ENCODE data around the gene ZW10. TPM values are rescaled to one million over a fixed set of nuclear protein-coding genes. Genes with fewer than 3 reads are reported as not detected.

ZW10 gene
- total RNA-seq, 2 donors from 2014 or later: 24.1 to 26.4 TPM

- TF ChIP-seq, protein P1, sequence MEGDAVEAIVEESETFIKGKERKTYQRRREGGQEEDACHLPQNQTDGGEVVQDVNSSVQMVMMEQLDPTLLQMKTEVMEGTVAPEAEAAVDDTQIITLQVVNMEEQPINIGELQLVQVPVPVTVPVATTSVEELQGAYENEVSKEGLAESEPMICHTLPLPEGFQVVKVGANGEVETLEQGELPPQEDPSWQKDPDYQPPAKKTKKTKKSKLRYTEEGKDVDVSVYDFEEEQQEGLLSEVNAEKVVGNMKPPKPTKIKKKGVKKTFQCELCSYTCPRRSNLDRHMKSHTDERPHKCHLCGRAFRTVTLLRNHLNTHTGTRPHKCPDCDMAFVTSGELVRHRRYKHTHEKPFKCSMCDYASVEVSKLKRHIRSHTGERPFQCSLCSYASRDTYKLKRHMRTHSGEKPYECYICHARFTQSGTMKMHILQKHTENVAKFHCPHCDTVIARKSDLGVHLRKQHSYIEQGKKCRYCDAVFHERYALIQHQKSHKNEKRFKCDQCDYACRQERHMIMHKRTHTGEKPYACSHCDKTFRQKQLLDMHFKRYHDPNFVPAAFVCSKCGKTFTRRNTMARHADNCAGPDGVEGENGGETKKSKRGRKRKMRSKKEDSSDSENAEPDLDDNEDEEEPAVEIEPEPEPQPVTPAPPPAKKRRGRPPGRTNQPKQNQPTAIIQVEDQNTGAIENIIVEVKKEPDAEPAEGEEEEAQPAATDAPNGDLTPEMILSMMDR (conservative IDR thresholded peaks at IDR 0.05): no peak
- Mint-ChIP-seq H3K4me1 (peaks cover 8% of the 10 kb centered on the region), H3K27me3 (ENCODE audit: insufficient read depth) (no peaks in the 10 kb centered on the region), H3K4me3 (no peak overlapping the region), H3K36me3 (ENCODE audit: low read depth) (no peaks in the 10 kb centered on the region), H3K27ac (no peak overlapping the region), H3K9me3 (no peaks in the 10 kb centered on the region)
- Histone ChIP-seq H3K4me3 (ENCODE audit: low read length) (no peak overlapping the region), H3K9me3 (ENCODE audit: control insufficient read depth, low read length) (no peaks in the 10 kb centered on the region), H3K27me3 (ENCODE audit: control insufficient read depth, insufficient read depth, low read length, poor library complexity, severe bottlenecking) (no peaks in the 10 kb centered on the region), H3K9ac (ENCODE audit: extremely low read depth, low read length, poor library complexity, severe bottlenecking) (no peak overlapping the region), H3K36me3 (ENCODE audit: control insufficient read depth, insufficient read depth, low read length) (no peaks in the 10 kb centered on the region), H3K4me1 (ENCODE audit: control insufficient read depth, insufficient read depth, low read length) (no peaks in the 10 kb centered on the region), H3K27ac (ENCODE audit: low read depth, low read length) (no peak overlapping the region)
- WGBS, 2 experiments (ENCODE audit: insufficient coverage in 1 of 2, insufficient read length in 1 of 2): 92 to 96% methylated on average over 2 to 4 of the region's 4 CpGs
- no peak for DNase-seq
These were observed 78.3 kb downstream of the ZW10 start for GRCh38 chr11:113695207-113695606.

GRCh38 chr11:113694390-113694789 lies 79.1 kb downstream of the ZW10 start:
- WGBS, 2 experiments (ENCODE audit: insufficient coverage in 1 of 2, insufficient read length in 1 of 2): 91 to 100% methylated on average over 5 to 12 of the region's 12 CpGs
- Histone ChIP-seq H3K27me3 (ENCODE audit: control insufficient read depth, insufficient read depth, low read length, poor library complexity, severe bottlenecking) (no peaks in the 10 kb centered on the region), H3K4me3 (ENCODE audit: low read length) (no peak overlapping the region), H3K9ac (ENCODE audit: extremely low read depth, low read length, poor library complexity, severe bottlenecking) (no peak overlapping the region), H3K36me3 (ENCODE audit: control insufficient read depth, insufficient read depth, low read length) (no peaks in the 10 kb centered on the region), H3K4me1 (ENCODE audit: control insufficient read depth, insufficient read depth, low read length) (no peaks in the 10 kb centered on the region), H3K27ac (ENCODE audit: low read depth, low read length) (no peak overlapping the region), H3K9me3 (ENCODE audit: control insufficient read depth, low read length) (no peaks in the 10 kb centered on the region)
- TF ChIP-seq, protein P1 (conservative IDR thresholded peaks at IDR 0.05): no peak
- Mint-ChIP-seq H3K27ac (no peak overlapping the region), H3K36me3 (ENCODE audit: low read depth) (no peaks in the 10 kb centered on the region), H3K4me1 (peaks cover 10% of the 10 kb centered on the region), H3K27me3 (ENCODE audit: insufficient read depth) (no peaks in the 10 kb centered on the region), H3K4me3 (no peak overlapping the region), H3K9me3 (no peaks in the 10 kb centered on the region)
- no peak for DNase-seq

GRCh38 chr11:113693030-113693429 lies 80.5 kb downstream of the ZW10 start:
- WGBS, 2 experiments (ENCODE audit: insufficient coverage in 1 of 2, insufficient read length in 1 of 2): 83 to 95% methylated on average over 6 to 13 of the region's 13 CpGs
- Mint-ChIP-seq H3K27ac (no peak overlapping the region), H3K36me3 (ENCODE audit: low read depth) (no peaks in the 10 kb centered on the region), H3K4me3 (no peak overlapping the region), H3K4me1 (peaks cover 13% of the 10 kb centered on the region), H3K27me3 (ENCODE audit: insufficient read depth) (no peaks in the 10 kb centered on the region), H3K9me3 (no peaks in the 10 kb centered on the region)
- no peaks in the 10 kb centered on the region for H3K4me1 ChIP-seq (ENCODE audit: control insufficient read depth, insufficient read depth, low read length)
- no peaks in the 10 kb centered on the region for H3K36me3 ChIP-seq (ENCODE audit: control insufficient read depth, insufficient read depth, low read length)
- TF ChIP-seq, protein P1 (conservative IDR thresholded peaks at IDR 0.05): no peak
- H3K9ac ChIP-seq (ENCODE audit: extremely low read depth, low read length, poor library complexity, severe bottlenecking): no peak overlapping the region
- no peak overlapping the region for H3K4me3 ChIP-seq (ENCODE audit: low read length)
- no peaks in the 10 kb centered on the region for H3K27me3 ChIP-seq (ENCODE audit: control insufficient read depth, insufficient read depth, low read length, poor library complexity, severe bottlenecking)
- no peaks in the 10 kb centered on the region for H3K9me3 ChIP-seq (ENCODE audit: control insufficient read depth, low read length)
- no peak for DNase-seq
- H3K27ac ChIP-seq (ENCODE audit: low read depth, low read length): no peak overlapping the region

Data from endodermal cell (in vitro differentiated cells).